GM18951 (cell line): Measurements from ENCODE around the gene HCFC1.
"Not testable (repeated sequence)": the region's sequence is repeated elsewhere in the genome, so short reads cannot be mapped to it uniquely, and the experiment has no call there.

Experiments used
- POLR2A ChIP-seq: IDR thresholded peaks from 4 replicates; pipeline ENCODE4 v1.6.1; 2011; ENCODE audit warnings: mild to moderate bottlenecking; ENCODE audit not compliant: insufficient read length, insufficient read depth; ENCODE audit errors: extremely low read depth
- in situ Hi-C: fragments of 300-500 bp; cut with MboI; formaldehyde crosslinking; loops from one replicate; pipeline ENCODE4 v1.12.0; 2022; ENCODE audit warnings: low sequenced_read_pairs, mixed read lengths, inconsistent platforms; ENCODE audit not compliant: unreplicated experiment

The HCFC1 gene

DNA sequence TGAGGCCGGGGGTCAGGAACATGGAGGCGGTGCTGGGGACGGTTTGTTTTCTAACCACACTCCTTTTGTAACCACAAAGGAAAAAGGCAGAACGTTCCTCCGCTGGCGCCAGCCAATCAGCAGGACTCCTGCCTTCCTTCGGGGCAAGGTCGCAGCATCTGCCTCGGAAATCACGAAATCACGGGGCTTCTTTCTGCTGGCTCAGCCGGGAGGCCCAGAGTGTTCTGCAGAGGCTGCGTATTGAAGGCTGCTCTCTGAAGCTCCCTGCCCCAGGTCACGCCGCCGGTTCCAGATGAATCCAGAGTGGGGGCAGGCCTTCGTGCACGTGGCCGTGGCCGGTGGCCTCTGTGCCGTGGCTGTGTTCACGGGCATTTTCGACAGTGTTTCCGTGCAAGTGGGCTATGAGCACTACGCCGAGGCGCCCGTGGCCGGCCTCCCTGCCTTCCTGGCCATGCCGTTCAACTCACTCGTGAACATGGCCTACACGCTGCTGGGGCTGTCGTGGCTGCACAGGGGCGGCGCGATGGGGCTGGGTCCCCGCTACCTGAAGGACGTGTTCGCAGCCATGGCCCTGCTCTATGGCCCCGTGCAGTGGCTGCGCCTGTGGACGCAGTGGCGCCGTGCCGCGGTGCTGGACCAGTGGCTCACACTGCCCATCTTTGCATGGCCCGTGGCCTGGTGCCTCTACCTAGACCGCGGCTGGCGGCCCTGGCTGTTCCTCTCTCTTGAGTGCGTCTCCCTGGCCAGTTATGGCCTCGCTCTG, 10.3 kb upstream of the HCFC1 start:
- in situ Hi-C loops = no loop called here
- peak; percentile 34 for TF ChIP-seq POLR2A

DNA sequence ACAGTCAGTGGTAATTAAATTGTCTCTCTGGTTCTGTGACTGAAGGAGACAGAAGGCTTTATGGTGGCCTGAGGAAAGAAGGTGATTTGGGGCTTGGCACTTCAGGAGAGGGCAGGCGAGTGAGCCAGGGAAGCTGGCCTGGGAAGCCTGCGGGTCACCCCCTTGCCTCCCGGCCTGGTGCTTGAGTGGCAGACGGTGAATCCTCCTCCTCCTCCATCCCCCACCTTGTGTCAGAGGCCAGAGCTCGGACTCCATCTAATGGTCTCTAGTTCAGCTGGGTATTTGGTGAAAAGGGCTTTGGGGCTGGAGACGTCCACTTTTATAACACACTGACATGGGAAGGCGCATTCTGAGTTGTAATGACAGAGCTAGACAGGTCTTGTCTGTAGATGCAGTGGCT, 9.6 kb upstream of the HCFC1 start:
- no peak for TF ChIP-seq POLR2A
- in situ Hi-C loops = no loop called here

DNA sequence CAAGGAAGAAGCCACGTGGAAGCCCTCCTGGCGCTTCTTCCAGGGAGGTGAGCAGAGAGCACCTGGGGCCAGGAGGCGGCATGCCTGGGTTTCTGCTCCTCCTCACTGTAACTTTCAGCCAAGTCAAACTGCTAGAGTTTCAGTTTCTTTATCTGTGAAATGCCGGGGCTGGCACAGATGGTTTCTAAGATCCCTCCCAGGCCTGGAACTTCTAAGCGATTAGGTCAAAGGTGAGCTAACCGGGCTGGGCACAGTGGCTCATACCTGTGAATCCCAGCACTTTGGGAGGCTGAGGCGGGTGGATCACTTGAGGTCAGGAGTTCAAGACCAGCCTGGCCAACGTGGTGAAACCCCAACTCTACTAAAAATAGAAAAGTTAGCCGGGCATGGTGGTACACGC, 8.8 kb upstream of the HCFC1 start:
- in situ Hi-C loops = not testable (repeated sequence)

DNA sequence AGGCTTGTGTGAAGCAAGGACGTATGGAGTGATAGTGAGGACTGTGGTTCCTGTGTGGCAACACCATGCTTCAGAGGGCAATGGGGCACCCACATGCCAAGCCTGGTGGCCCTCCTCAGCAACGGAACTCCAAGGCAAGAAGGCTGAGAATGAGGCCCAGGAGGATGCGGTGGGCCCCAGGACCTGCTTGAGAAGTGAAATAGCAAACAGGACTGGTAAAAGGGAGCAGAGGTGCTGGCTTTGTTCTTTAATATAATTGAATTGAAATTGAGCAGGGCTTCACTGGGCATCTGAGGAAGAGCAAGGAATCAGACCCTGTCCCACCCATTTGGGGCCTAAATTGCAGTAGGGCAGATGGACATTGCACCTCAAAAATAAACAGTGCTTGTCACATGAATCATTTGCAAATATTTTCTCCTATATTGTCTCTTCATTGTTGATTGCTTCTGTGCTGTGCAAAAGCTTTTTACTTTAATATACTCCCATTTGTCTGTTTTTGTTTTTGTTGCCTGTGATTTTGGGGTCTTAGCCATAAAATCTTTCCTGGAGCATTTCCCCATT, 3.2 kb upstream of the HCFC1 start:
- in situ Hi-C loops = no loop called here
- no peak for TF ChIP-seq POLR2A

DNA sequence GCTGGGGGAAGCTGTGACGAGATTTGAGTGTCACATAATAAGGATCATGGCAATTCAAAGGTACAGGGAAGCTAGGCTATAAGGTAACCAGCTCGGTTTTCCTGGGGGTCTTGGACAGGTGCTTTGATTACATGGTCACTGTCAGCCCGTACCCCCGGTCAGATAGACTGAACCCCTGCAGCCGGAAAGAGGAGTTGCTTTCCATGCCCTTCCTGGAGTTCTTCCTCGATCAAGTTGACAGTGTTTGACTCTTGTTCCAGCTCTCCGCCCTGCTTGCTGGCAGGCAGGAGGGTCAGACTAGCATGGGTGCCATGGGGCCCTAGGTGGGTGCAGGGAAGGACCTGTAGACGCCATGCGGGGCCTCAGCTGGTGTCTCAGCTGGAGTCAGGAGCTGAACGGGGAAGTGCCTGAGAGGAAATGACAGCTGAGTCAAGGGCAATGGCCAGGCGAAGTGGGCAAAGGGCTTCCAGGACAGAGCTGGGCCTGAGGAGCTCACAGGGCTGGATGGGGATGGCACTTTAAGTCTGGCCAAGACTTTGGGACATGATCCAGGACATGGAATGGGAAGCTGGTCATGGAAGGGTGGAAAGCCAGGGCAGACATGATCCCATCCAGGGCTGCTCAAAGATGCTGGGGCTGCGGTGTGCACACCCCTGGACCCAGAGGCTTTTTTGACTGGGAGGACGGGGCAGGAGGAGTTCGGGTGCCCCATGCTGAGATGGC, 2.5 kb upstream of the HCFC1 start:
- TF ChIP-seq POLR2A = no peak
- in situ Hi-C loops = no loop called here

DNA sequence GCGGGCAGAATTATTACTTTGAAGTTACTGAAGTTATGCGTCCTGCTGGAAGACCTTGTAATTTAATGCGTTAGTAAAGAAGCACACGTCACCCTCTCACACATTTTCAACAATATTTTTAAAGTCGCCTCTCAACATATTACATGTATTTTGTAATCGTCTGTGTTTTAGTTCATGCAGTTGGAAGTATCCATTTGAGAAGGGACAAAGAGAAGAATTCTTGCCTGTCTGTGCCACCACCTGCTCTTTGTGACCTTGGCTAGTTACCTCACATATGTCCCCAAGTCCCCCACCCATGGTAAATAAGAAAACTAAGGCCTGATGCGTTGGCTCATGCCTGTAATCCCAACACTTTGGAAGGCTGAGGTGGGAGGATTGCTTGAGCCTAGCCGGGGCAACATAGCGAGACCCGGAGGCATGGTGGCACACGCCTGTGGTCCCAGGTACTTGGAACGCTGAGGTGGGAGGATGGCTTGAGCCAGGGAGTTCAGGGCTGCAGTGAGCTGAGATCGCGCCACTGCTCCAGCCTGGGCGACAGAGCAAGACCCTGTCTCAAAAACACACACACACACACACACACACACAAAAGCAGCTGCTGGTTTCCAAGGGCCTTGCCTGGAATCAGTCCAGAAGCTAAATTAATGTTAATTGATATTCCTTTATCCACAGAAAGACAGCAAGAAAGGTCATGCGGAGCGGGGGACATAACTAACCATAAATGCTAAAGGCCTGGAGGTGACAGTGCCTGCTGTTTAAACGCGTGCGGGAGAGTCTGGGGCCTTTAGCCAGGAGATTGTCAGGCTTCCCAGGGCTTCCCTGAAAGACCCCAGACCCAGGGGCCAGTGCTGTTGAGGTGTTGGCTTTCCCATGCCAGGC, 1.7 kb upstream of the HCFC1 start:
- in situ Hi-C loops = no loop called here
- no peak for TF ChIP-seq POLR2A

DNA sequence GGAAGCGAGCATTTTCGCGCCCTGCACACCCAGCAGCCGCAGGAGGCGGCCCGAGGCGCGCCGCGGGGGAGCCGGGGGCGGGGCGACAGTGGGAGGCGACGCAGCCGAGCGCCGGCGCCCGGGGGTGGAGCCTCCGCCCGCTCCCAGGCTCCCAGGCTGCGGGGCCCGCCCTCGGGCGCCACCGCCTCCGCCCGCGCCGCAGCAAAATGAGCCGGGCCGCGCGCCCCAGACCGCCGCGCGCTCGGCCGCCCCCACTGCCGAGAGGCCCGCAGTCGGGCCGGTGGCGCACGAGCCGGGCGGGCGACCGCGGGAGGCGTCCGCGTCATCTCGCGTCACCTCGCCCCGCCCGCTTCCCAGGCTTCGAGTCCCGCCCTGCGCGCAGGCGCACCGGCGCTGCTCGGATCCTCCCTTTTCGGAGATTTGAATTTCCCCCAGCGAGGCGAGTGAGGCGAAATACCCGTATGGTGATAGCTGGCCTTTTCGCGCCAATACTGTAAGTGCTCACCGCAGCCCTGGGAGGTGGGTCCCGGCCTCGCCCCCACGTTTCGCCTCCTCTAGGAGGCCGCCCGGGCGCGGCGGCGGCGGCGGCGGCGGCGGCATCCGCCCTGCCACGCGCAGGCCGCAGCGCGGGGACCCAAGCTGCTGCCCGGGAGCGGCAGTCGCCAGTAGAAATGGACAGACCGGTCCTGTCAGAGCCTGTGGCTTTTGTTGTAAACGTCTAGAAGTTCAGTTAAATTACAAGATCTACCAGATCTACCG, 929 bp upstream of the HCFC1 start, which contains the start of gene TMEM187:
TMEM187 (plus strand) TSS at position 387 of the 759 bp plus-strand sequence. CDS start 9,309 bp downstream, outside the sequence.
- in situ Hi-C loops = no loop called here

DNA sequence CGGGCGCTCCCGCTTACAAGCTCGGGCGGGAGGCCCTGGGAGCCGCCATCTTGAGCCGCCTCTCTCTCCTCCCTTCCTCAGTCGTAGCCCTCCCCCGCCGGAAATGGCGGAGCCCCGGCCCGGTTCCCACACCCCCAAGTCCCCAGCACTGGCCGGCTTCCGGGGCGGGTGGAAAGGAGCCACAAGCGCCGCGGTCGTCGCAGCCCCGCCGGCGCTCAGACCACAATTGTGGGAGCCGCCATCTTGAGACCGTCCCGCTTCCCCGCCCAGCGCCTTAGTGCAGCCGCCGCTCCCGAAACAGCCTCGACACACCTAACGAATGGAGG, 531 bp downstream of the HCFC1 start:
- in situ Hi-C loops = no loop called here

More for the DNA sequence above, 929 bp upstream of the HCFC1 start, which contains the start of gene TMEM187:
- TF ChIP-seq POLR2A = peak; percentile 64

DNA sequence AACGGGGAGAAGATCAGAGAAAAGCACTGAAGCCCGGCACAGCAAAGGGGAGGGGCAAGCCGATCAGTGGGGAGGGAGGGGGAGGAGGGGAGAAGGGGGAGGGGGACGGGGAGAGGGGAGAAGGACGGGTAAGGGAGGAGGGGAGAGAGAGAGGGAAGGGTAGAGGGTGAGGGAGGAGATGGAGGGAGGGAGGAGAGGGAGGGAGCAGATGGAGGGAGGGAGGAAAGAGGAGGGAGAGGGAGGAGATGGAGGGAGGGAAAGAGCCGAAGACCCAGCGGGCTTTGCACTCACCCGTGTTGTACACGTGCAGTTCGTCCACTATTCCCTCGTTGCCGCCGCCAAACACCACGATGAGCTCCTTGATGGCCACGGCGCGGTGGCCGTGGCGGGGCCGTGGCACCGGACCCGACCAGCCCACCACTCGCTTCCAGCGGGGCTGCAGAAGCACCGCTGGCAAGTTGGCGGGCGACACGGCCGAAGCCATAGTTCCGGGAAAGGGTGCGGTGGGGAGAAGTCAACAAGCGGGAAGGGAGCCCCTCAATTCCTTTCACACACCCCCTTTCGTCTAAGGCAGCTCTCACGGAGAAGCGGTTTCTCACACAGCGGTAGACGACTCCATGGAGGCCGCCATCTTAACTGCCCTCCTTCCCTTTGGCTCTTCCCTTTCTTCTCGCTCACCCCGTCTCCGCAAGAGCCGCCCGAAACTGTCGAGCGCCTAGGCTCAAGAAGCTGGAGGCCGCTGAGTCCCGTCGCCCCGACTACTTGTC, 1.1 kb downstream of the HCFC1 start:
- in situ Hi-C loops = no loop called here
- TF ChIP-seq POLR2A = no peak

More for the DNA sequence above, 531 bp downstream of the HCFC1 start:
- TF ChIP-seq POLR2A = peak; percentile 57

DNA sequence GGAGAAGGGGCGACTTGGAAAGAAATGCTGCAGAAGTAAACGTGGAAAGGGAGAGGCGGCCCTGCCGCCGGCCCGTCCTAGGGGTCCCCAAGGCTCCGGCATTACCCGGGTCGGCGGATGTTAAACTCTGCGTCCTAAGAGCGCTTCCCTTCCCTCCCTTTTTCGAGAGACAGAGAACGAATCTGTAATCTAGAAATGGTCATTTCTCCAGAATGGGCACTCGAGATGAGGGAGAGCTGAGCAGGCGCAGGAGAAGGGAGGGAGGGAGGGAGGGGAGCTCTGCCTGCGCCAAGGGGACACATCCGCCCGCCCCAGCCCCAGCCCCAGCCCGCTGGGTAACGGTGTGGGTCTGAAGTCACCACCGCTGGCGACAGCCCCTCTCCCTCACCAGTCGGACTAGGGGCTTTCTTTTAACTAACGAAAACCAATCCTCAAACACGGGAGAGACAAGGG, 1.7 kb downstream of the HCFC1 start:
- TF ChIP-seq POLR2A = no peak
- in situ Hi-C loops = no loop called here

DNA sequence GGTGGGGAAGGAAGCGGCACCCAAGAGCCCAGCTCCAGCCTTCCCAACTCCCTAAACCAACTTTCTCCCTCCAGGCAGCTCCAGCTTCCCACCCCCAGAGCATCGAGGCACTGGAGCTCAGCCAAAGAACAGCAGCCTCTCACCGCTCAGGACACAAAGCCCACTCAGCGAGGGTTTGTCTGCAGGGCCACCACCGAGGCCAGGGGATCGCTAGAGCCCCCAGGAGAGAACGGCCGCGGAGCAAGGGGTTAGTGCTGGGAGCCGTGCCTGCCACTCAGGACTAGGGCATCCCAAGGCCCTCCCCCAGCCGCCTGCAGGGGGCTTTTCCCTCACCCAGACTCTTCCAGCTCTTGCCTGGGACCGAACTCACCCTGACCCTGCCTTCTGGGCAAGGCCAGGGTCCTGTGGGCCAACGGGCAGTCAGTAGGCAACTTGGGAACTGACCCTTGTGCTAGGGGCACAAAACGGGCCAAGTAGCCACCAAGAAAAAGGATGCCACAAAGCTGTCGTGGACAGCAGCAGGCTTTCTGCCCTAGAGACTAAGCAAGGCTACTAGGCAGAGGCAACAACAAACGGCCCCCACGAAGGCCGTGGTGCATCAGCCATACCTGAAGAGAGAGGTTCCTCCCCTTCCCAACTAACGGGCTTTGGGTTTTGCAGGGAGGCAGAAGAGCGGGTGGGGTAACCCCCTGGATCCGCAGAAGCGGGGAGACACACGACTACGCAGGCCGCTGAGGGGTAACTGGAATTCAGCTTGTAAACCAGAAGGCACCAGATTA, 2.3 kb downstream of the HCFC1 start:
- TF ChIP-seq POLR2A = no peak
- in situ Hi-C loops = no loop called here
